Measurements from ENCODE around the gene OR7A17.

The OR7A17 gene

DNA sequence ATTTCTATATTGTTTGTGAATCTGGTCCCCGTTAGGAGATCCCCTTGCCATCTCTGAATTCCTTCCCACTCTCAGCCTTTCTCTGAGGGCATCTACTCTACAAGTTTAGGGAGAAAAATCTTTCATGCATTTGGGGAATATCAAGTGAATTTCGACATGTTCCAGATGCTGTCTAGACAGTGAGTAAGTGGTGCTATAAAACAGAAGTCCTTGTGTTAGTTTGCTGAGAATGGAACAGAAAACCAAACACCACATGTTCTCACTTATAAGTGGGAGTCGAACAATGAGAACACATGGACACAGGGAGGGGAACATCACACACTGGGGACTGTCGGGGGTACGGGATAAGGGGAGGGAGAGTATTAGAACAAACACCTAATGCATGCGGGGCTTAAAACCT lies 42.4 kb downstream of the OR7A17 start:
- peaks cover 10% of the 10 kb centered on the region for H3K9me3 Mint-ChIP-seq
- H3K36me3 Mint-ChIP-seq (ENCODE audit: low read depth), result no peaks in the 10 kb centered on the region
- H3K27ac Mint-ChIP-seq, result peak overlapping the region in 2 of 3 experiments; percentile 36 to 77
- H3K4me3 Mint-ChIP-seq, result no peak overlapping the region
- TF ChIP-seq, protein P1, sequence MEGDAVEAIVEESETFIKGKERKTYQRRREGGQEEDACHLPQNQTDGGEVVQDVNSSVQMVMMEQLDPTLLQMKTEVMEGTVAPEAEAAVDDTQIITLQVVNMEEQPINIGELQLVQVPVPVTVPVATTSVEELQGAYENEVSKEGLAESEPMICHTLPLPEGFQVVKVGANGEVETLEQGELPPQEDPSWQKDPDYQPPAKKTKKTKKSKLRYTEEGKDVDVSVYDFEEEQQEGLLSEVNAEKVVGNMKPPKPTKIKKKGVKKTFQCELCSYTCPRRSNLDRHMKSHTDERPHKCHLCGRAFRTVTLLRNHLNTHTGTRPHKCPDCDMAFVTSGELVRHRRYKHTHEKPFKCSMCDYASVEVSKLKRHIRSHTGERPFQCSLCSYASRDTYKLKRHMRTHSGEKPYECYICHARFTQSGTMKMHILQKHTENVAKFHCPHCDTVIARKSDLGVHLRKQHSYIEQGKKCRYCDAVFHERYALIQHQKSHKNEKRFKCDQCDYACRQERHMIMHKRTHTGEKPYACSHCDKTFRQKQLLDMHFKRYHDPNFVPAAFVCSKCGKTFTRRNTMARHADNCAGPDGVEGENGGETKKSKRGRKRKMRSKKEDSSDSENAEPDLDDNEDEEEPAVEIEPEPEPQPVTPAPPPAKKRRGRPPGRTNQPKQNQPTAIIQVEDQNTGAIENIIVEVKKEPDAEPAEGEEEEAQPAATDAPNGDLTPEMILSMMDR (IDR thresholded peaks at IDR 0.05; ENCODE audit: unreplicated experiment in 3 of 3), result no peak
- peaks cover 4% of the 10 kb centered on the region for H3K27me3 Mint-ChIP-seq (ENCODE audit: low read depth)
- H3K4me1 Mint-ChIP-seq, result peaks cover 18% of the 10 kb centered on the region

GRCh38 chr19:14843169-14843568 lies 42.8 kb downstream of the OR7A17 start:
- TF ChIP-seq, protein P1 (IDR thresholded peaks at IDR 0.05; ENCODE audit: unreplicated experiment in 3 of 3), result no peak
- peak overlapping the region in 2 of 3 experiments; percentile 36 to 77 for H3K27ac Mint-ChIP-seq
- no peaks in the 10 kb centered on the region for H3K36me3 Mint-ChIP-seq (ENCODE audit: low read depth)
- no peak overlapping the region for H3K4me3 Mint-ChIP-seq
- H3K9me3 Mint-ChIP-seq, result peaks cover 10% of the 10 kb centered on the region
- H3K4me1 Mint-ChIP-seq, result peaks cover 18% of the 10 kb centered on the region
- H3K27me3 Mint-ChIP-seq (ENCODE audit: low read depth), result peaks cover 4% of the 10 kb centered on the region

- Mint-ChIP-seq H3K4me1 (peaks cover 22% of the 10 kb centered on the region), H3K36me3 (ENCODE audit: low read depth) (no peaks in the 10 kb centered on the region), H3K9me3 (peaks cover 16% of the 10 kb centered on the region), H3K4me3 (no peak overlapping the region), H3K27ac (no peak overlapping the region), H3K27me3 (ENCODE audit: low read depth) (peaks cover 4% of the 10 kb centered on the region)
- TF ChIP-seq, protein P1 (IDR thresholded peaks at IDR 0.05; ENCODE audit: unreplicated experiment in 3 of 3), result no peak
These were observed 45.7 kb downstream of the OR7A17 start for GRCh38 chr19:14840206-14840605.

- Mint-ChIP-seq H3K36me3 (ENCODE audit: low read depth) (no peaks in the 10 kb centered on the region), H3K4me3 (no peak overlapping the region), H3K9me3 (peaks cover 12% of the 10 kb centered on the region), H3K27me3 (ENCODE audit: low read depth) (no peaks in the 10 kb centered on the region), H3K27ac (no peak overlapping the region), H3K4me1 (peaks cover 25% of the 10 kb centered on the region)
- TF ChIP-seq, protein P1 (IDR thresholded peaks at IDR 0.05; ENCODE audit: unreplicated experiment in 3 of 3), result no peak
These were observed 48.5 kb downstream of the OR7A17 start for GRCh38 chr19:14837391-14837790.

DNA sequence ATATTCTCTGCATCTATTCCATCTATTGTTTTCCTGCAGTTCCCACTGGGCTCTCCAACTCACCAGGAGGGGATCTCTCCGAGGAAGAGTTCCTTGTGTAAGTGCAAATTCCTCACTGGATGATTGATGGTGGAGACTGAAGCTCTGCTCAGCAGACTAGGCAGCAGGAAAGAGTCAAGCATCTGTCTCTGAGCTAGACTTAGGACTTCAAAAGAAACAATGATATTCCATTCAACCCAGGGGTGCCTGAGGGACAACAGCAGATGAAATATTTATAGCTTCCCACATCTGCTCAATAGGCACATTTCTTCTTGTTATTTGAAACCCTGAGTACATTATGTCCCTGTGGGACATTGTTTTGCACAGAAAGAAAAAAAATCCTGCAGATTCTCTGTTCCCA lies 50.9 kb downstream of the OR7A17 start, which contains the start of the genes OR7A5 and OR7C1:
OR7A5 (minus strand) TSS at position 175 of the 400 bp plus-strand sequence. CDS start 6,944 bp downstream, outside the sequence.
OR7C1 (minus strand) TSS at position 175 of the 400 bp plus-strand sequence. CDS start 35,049 bp downstream, outside the sequence.
- Mint-ChIP-seq H3K4me1 (peaks cover 20% of the 10 kb centered on the region), H3K27me3 (ENCODE audit: low read depth) (no peaks in the 10 kb centered on the region), H3K9me3 (peaks cover 18% of the 10 kb centered on the region), H3K27ac (peak within 1 kb of the TSS; percentile 58 to 76 (median 69)), H3K36me3 (ENCODE audit: low read depth) (no peaks in the 10 kb centered on the region), H3K4me3 (peak within 1 kb of the TSS in 2 of 3 experiments; percentile 69 to 80)
- TF ChIP-seq, protein P1 (IDR thresholded peaks at IDR 0.05; ENCODE audit: unreplicated experiment in 3 of 3), result no peak

DNA sequence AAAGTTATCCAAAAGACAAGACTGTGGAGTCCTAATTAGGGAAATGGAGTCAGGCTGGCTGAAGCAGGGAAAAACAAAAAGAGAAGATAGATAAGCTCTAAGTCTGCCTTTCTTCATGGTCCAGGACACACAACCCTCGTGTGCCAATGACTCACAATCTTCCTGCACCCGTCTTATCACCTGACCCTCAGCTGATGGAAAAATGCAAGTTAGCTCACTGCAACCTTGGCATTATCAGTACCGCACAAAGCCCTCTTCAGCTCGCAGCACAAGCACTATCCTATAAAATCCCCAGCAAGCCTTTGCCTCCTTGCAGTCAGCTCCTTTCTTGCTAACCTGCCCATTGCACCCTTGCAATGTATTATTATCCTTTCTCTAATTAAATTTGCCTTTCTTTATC lies 55.2 kb downstream of the OR7A17 start:
- H3K9me3 Mint-ChIP-seq, result peaks cover 23% of the 10 kb centered on the region
- no peaks in the 10 kb centered on the region for H3K36me3 Mint-ChIP-seq (ENCODE audit: low read depth)
- TF ChIP-seq, protein P1 (IDR thresholded peaks at IDR 0.05; ENCODE audit: unreplicated experiment in 3 of 3), result no peak
- no peak overlapping the region for H3K4me3 Mint-ChIP-seq
- no peaks in the 10 kb centered on the region for H3K27me3 Mint-ChIP-seq (ENCODE audit: low read depth)
- H3K27ac Mint-ChIP-seq, result no peak overlapping the region
- H3K4me1 Mint-ChIP-seq, result peaks cover 18% of the 10 kb centered on the region
